HG03045 (cell line): Measurements from ENCODE around the gene KLHL6.

Experiments used
- ATAC-seq: cut with Tn5 transposase; IDR thresholded peaks from one replicate; pipeline ENCODE4 v1.9.1; 2021; ENCODE audit warnings: mild to moderate bottlenecking, moderate library complexity; ENCODE audit not compliant: unreplicated experiment

KLHL6 gene

DNA sequence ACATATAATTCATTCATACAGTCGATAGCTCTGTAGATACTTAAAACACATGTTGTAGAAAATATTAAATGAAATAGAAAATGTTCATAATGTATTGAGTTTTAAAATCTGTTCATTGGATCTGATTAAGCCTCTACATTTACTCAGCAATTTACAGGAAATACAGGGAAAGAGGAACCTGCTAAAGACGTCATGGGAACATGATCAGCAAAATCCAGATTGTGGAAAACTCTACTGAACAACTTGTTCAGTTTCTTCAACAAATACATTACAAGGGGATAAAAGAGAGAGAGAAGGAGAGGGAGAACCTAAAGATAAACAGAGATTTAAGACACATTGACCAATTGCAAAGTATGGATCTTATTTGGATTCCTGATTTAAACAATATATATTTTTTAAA is 46.7 kb downstream of the KLHL6 start:
- no peak for ATAC-seq

DNA sequence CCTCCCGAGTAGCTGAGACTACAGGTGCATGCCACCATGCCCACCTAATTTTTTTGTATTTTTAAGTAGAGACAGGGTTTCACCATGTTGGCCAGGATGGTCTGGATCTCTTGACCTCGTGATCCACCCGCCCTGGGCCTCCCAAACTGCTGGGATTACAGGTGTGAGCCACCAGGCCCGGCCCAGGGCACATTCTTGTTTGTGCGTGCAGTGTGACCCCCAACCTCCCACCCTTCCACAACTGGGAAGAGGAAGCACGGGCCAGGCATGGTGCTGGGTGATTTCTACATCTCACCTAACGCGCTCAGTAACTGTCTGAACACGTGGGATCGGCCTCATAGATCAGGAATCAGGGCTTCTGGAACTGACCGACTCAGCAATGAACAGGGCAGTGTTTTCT is 48.0 kb downstream of the KLHL6 start:
- no peak for ATAC-seq

DNA sequence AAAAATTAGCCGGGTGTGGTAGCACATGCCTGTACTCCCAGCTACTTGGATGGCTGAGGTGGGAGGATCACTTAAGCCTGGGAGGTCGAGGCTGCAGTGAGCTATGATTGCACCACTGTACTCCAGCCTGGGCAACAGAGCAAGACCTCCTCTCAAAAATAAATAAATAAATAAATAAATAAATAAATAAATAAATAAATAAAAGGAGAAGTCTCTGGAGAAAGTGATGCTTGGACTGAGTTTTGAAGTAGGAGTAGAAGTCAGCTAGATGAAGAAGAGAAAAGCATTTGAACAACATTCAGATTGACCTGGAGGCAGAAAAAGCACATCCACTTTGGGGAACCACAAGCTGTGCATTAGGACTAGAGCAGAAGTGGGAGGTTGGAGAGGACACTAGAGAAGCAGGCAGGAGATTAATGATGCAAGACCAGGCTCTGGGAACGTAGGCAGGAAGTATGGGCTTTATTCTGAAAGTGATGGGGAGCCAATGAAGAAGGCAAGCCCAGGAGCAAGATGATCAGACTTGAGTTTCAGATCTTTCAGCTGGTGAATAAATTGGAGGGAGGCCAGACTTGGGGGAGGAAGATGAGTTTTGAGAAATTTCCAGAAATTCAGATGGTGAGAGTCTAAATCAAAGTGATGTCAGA is 48.7 kb downstream of the KLHL6 start:
- no peak for ATAC-seq

DNA sequence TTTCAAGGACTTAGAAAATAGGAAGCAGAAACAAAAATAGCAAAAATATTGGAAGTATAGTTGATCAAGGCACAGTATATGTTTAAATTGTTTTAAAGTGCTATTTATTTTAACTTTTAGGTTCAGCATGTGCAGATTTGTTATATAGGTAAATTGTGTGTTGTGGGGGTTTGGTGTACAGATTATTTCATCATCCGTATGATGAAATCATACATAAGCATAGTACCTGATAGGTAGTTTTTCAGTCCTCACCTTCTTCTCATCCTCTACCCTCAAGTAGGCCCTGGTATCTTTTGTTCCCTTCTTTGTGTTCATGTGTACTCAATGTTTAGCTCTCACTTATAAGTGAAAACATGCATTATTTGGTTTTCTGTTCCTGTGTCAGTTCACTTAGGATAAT is 50.9 kb downstream of the KLHL6 start:
- ATAC-seq = no peak

DNA sequence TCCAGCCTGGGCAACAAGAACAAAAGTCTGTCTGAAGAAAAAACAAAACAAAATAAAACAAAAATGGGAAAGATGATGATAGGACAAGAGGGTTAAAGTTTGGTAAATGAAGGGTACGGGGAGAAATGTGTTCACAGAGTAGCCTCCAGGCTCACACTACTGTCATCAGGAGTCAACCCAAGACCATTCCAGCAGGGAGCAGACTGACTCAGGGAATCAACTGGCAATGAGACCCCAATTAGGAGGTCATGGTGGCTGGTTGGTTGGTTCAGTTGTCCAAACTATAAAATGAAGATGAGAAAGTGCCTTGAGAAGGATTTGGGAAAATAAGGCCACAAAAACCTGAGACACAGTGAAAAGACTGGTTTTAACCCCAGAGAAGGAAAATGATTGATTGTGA is 51.8 kb downstream of the KLHL6 start:
- no peak for ATAC-seq

DNA sequence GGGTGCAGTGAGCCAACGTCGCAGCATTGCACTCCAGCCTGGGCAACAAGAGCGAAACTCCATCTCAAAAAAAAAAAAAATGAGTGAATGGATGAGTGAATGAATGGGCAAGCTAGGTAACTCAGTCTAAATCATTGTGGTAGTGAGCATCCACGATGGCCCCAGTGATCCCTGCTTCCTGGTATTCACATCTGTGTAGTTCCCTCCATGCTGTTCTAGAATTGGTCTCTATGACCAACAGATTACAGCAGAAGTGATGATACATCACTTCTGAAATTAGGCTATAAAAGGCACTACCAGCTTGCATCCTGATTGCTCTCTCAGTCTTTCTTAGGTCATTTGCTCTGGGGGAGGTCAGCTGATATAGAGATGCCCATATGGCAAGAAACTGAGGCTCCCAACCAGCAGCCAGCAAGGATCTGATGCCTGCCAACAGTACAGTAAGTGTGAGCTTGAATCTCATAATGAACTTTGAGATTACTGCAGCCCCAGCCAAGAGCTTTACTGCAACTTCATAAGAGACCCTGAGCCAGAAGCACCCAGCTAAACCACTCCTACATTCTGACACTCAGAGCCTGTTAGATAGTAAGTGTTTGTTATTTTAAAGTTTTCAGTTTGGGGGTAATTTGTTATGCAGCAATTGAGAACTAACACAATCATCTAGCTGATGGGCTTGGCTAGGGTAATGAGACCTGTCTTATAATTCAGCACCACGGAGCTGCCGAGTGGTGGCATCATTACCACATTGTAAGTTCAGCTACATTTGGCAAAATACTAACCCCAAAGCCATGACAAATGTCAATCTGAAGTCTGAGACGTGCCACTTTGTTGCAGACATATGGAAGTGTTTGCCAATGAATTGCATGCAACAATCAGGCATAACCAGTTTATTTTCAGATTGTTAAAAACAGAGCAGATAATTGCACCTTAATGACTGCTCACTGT is 53.0 kb downstream of the KLHL6 start:
- ATAC-seq = no peak

DNA sequence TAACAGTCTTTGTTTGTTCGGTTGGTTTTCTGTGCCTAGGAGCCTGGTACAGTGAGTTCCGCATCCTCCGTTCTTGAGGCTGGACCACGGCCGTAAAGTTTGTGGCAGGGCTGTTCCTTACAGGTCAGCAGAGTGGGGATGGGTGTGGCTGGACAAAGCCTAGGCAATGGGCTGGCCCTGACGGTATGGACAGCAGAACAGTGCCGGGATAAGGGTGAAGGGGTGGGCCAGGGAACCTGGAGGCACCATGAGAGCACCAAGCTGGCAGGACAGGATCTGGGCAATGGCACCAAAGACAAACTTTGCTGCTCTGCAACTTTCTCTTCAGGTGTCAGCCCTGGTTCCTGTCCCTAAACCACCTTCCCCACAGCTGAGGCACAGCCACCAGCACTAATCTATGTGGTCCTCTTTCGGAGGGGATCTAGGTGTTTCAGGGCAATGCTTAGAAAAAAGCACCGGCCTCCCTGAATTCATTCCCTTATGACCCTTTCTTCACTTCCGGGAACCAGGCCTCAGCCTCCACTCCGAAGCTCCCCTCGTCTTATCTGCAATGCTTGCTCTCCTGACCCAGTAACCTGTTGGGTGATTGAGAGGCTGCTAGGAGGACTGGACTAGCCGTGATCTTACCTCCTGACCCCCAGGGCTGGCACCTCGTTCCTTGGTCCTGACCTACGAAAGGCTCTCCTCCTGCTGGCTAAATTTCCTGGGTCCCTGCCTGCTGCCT is 54.4 kb downstream of the KLHL6 start:
- ATAC-seq = no peak

DNA sequence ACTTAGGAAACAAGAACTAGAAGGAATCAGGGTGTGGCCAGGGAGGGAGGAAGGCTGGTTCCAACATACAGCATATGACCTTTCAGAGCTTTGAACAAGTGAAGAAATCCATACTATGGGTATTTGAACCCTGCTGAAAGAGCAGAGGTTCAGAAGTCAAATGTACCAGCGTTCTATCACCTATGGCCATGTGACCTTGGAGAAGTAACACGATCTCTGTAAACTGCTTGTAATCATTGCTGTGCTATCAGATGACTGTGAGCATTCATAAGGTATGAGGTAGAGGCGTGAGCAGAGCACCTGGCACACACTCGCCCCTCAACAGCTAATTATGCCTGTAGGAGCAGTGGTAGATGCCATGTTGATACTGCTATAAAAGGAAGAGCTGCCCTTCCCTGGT is 55.2 kb downstream of the KLHL6 start:
- no peak for ATAC-seq

DNA sequence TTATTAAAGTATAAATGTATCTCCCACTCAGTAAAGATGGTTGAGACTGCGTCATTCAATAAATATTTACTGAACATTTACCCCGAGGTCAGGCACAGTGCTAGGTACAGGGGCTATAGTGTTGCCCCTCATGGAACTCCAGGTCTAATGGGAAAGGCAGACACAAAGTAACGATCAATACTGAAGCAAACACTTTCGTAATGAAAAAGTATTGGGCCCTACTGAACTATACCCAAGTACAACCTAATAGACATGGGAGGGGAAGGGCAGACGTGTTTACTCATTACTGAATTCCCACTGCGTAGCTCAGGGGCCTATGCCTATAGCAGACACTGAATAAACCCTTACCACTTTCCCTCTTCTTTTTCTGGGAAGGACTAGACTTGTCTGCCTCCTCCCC is 56.9 kb downstream of the KLHL6 start:
- no peak for ATAC-seq

DNA sequence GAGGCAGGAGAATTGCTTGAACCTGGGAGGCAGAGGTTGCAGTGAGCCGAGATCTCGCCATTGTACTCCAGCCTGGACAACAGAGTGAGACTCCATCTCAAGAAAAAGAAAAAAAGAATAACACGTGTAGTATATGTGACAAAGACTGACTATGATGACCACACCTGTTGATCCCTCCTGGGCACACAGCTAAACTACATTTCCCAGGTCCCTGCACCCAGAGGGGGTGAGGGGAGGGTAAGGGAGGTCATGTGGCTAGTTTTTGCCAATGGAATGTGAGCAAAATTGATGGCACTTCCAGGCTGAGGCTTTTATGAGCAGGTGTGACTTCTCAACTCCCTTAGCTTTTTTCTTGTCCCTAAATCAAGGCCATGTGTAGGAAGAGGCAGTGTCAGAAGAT is 58.2 kb downstream of the KLHL6 start:
- ATAC-seq = no peak

DNA sequence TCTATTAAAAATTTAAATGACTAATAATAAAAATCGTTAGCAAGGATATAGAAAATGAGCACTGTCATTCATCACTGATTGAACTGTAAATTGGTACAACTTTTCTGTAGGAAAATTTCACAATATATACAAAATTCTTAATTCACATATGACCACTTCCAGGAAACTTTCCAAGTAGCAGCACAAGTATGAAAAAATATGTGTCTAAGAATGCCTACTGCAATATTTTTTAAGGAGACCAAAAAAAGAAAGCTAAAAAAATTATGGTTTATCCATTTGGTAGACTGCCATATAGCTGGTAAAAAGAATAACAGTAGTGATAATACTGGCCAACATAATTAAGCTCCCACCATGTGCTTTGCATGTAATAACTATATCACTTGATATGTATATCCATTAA is 59.2 kb downstream of the KLHL6 start:
- ATAC-seq = no peak

DNA sequence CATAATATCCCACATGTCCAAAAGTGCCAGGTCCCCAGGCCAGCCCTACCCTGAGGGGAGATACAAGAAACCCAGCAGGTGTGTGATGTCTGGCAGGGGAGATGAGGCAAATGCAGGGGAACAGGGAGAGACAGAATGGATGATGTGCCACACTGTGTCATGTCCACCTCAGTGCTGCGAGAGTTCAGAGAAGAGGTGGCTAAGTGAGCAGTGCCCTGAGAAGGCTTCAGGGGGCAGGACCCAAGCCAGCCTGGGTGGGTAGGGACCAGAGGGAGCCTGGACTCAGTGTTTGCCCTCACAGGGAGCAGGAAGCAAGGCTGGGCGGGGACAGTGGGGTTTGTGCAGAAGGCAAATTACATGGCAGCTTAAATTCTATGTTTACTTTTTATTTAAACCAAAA is 61.2 kb downstream of the KLHL6 start:
- no peak for ATAC-seq

DNA sequence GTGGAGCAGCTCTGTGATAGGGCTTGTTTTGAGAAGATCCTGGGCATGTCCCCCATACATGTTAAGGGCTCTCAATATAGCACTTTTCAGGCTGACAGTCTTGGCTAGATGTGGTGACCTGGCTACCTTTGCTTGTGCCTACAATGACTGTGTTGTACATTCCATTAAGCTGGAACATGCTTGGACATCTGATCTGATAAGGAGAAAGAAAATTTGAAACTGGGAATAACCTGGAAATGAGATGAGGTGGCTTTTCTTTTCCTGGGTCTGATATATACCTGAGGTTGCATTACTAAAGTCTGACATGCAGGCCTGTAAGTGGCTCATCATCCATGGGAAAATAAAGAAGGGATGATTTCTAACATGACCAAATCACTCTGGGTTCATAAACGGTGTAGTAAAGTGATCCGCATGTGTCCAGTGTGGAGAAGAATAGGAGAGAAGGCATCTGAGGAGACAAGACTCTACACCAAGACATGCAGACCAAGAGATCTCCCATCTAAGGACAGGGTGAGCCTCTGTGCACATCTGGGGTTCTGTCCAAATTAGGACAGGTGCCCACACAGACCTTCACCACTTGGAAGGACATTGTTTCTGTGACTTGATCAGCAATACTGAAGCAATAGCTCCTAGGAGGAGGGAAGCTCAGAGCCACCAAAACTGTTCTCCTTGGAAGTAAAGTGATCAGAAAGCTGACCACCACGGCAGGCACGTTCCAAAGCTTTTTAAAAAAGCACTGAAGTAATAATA is 62.0 kb downstream of the KLHL6 start:
- no peak for ATAC-seq

DNA sequence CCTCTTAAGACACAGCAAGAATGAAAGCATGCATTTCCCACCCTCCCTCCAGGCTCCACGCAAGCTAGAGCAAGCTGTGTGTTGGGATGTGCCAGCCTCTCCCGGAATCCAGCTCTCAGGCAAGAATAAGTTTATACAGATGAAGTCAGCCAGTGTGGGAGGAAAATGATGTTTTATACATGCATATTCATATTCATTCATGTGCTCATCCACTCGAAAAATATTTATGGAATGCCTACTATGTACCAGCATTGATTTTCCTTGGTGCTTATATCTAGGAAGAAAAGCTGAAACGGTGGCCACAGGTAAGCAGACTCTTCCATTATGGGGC is 62.7 kb downstream of the KLHL6 start:
- ATAC-seq = no peak

DNA sequence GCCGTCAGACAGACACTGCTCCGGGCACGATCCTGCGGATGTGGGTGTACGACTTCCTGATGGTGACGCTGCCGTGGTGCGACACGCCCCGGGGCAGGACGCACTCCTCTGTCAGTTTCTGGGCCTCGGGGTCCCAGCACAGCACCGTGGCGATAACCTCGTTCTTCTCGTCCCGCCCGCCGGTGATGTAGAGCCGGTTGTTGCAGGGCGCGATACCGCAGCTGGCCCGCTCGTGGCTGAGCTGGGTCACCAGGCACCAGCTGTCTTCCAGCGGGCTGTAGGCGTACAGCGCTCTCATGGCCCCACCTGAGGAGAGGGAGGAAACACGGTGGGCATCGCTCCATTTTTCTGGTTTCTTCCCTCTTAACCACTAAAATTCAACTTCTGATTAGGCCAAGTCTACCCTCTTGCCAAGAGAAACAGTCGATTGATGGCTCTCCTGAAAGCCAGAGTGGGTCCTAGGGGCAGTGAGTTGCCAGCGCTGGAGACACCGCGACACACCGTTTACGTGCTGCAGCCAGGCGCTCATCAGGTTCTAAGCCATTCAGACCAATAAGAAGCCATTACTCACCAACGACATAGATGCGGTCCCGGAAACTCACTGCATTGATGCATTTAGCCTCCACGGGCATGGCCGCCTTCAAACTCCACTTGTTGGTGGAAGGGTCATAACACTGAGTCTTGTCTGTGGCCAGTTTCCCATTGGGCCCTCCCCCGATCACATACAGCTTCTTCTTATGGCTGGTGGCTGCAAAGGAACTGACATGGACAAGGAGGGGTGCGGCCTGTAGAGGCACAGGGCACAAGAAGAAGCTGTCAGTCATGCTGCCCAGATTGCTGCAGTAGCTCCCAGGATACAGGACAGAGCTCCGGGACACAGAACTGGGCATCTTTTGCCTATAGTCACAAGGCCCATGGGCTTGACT is 63.3 kb downstream of the KLHL6 start:
- ATAC-seq = no peak

DNA sequence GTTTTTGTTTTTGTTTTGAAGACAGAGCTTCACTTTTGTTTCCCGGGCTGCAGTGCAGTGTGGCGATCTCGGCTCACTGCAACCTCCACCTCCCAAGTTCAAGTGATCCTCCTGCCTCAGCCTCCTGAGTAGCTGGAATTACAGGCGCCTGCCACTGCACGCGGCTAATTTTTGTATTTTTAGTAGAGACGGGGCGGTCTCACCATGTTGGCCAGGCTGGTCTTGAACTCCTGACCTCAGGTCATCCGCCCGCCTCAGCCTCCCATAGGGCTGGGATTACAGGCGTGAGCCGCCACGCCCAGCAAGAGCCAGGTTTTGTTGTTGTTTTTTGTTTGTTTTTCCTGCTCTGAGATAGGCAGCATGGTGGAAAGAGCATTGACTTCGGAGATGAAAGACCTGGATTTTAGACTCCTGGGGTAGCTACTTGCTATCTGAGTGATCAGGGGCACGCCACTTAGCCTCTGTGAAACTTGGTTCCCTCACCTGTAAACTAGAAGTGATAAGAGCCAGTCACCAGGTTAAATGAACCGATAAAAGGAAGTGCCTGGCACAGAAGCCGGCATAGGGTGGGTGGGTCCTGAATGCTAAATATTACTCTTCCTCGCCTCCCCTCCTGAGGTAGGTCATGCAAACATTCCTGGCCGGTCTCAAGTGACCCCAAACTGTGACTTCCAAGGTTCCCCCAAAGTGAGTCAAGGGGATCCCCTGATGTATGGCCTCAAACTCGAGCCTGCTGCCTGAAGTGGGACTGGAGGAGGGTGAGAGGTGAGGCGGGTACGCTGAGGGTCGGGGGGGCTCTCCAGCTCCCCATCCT is 64.2 kb downstream of the KLHL6 start:
- ATAC-seq = no peak

DNA sequence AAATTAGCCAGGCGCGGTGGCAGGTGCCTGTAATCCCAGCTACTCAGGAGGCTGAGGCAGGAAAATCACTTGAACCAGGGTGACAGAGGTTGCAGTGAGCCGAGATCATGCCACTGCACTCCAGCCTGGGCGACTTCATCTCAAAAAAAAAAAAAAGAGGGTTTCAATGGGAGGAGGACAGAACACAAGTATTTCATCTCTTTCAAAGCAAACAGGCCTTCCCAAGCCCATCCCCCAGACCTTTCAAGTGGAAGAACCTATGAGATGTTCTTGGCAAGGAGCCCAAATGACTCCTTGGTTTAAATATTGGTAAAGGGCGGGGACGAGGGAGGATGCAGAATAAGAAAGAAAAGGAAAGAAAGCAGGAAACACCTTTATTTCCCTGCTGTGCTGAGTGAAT is 64.9 kb downstream of the KLHL6 start:
- ATAC-seq = no peak

DNA sequence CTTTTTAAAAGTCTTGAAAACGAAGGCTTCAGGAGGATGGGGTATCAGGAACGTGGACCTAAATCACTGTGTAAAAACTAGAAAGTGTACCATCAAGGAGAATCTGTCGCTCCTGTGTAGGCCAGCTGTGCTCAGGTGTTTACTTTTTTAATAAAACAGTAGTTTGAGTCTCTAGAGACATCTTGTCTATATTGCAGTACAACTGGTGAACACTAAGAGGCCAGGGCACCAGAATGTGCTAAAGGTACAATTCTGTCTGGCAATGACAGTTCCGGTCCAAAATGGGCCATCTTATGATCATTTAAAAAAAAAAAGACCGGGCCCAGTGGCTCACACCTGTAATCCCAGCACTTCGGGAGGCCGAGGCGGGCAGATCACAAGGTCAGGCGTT is 65.3 kb downstream of the KLHL6 start:
- ATAC-seq = no peak

DNA sequence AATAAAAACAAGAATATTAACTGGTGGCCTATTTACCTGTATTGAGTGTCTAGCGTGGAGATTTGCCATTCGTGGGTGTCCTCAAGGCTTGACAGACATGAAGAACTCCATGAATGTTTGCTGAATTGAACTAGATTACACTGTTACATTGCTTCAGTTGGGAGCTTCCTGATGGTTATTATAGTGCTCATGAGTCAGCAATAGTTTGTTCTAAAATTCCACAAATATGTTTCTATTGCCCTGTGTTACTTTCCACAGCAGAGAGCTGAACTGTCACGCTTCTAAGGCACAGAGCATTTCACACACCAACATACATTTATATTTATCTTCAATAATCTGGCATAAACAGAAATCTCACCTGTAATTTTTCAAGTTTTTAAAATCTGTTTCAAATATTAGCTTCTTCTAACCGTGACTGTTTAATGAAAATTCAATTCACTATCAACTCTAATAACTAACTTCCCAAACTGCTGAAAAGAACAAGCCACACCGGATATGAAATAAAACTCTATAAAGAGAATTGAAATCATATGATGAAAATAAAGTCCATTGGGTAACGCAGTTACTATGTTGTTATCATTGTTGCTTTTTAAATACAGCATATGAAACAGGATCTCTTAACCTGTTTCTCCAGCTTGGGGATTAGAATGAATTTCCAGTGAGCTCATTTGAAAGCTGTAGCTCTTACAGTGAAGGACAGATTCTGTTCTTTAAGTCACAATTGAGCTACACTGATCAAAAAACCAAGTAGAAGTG is 65.9 kb downstream of the KLHL6 start:
- no peak for ATAC-seq
